CD4-positive, alpha-beta T cell treated with Interleukin-12 subunit alpha and Interleukin-12 subunit beta, for 1 hour (primary cell): Measurements from ENCODE around the gene SP5.
"Not testable (repeated sequence)": the region's sequence is repeated elsewhere in the genome, so short reads cannot be mapped to it uniquely, and the experiment has no call there.

Experiments used
- DNase-seq: peaks from one replicate; pipeline ENCODE4 v3.0.0-alpha.2; 2020

SP5 gene

DNA sequence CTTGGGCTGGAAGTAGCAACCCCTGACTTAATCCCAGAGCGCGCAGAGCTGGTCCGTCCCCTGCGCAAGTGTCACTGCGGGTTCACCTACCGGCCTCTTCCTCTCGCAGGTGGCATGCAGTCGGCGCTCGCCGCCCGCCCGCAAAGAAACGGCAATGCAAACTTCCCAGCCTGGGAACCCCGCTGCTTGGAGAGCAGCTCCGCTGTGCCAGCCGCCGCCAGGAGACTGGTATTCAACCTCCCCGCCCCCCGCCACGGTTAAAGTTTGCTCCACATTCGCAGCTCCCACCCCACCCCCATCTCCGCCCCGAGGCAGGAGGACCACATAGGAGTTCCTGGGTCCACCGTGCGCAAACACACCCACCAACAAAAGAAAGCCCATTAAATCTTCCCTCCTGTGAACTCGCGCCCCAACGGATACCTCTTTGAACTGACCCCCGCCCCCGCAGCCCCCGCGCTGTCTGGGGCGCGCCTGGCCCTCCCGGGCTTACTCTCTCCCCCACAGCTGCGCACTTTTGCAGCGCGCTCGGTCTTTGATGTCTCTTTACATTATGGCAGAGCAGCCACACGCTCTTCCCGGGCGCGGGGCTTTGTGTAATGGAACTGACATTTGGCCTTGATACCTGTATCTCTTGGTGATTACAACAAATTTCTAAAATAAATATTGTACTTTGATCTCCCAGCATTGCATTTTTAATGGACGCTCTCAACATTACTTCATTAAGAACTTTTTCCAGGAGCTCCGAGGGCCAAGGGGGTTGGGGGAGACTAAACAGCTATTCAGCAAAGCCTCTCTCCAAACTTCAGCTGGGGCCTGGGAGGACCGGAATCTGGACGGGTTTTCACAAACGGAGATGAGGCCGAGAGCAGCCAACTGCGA lies 3.1 kb upstream of the SP5 start:
- no peak for DNase-seq

DNA sequence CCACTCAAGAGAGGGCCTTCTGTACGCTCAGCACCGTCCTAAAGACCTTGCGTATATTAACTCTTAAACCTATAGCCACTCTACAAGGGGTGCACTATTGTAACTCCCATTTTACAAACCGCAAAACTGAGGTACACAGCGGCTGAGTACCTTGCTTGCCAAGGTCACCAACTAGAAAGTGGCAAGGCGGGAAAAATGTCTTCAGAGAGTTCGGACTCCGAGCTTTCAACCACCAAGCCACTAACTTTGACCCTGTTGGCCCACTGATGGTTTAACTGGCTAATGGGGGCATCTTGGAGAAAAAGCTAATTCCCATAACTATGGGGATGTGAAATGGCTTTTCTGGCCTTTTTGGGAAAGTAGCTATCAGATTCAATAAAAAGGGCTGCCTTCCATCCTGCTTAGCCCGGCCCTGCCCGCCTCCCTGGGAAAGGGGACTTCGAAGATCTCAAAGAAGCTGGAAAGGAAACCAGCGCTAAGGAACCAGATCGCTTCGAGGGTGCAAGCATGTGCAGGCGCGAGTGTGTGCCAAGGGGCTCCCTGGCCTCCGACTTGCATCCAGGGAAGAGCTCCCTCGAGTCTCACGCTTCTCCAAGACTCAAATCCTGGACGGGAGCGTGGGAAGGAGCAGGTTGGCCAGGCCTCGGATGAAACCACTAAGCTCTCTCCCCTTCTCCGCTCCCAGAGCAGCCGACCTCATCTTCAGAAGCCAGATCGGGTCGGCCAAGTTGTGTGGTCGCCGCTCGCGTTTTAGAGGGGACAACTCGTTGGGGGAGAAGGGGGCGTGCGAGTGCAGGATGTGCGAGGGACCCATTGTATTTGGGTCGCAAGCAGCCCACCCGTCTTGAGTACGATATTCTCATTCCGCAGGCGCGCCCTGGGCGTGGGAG lies 2.2 kb upstream of the SP5 start:
- DNase-seq, result no peak

DNA sequence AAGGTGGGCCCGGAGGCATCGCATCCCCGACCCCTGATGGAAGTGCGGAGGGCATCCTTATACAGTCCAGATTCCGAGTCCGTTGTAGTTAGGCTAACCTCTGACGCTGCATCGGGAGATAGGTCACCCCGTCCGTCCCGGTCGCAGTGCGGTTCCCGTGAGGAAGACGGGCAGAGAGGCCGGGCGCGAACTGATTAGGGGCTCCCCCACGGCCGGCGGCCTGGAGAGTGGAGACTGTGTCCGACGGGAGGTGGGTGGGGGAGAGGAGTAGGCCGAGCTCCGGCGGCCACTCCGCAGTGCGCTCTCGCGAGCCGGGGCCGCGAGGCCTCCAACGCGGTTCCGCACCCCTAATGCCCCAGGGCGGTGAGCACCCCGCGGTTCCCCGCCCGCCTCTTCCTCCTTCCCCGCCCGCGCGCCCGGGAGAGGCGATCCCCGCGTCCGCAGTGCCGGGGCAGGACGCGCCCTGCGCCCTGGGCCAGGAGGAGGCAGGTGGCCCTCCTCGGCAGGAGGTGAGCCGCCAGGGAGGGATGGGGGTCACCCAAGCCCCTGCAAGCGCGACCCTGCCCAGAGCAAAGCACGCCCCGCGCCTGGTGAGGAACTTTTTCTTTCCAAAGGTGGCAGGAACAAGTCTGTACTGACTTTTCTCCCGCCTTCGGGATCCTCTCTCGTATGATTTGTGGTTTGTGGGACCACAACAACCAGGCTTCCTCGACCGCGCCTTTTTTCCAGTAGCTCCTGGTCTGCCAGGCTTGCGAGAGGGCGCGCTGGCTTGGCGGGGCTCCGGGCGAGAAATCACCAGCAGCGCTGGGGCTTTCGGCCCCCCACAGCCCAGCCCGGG lies 1.4 kb upstream of the SP5 start:
- no peak for DNase-seq

DNA sequence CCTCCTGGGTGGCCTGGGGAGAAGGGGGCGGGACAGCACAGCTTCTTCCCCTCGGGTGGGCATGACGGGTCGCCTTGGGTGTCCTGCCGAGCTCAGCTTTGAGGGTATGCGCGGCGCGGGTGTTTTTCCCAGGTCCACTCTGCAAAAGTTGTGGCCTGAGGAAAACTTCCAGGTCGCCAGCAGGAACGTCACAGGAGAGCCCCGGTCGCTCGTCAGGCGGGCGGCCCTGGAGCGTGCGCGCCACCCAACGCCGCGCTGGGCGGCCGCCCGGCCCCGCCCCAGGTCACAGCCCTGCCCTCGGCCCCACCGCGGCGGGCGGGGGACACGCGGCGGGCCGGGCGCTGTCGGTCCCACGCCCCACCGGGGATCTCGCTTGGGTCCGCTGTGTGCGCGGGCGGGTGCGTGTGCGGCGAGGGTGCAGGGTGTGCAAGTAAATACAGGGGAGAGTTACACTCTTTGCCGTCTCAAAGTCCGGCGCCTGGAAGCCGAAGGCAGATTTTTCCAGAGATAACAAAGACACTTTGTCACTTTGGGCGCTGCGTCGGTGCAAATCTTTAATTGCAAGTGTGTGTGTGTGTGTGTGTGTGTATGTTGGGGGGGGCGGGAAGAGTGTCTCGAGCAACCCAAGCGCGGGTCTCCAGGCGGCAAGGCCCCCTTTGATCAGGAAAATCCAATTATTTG lies 616 bp upstream of the SP5 start:
- DNase-seq, result no peak

DNA sequence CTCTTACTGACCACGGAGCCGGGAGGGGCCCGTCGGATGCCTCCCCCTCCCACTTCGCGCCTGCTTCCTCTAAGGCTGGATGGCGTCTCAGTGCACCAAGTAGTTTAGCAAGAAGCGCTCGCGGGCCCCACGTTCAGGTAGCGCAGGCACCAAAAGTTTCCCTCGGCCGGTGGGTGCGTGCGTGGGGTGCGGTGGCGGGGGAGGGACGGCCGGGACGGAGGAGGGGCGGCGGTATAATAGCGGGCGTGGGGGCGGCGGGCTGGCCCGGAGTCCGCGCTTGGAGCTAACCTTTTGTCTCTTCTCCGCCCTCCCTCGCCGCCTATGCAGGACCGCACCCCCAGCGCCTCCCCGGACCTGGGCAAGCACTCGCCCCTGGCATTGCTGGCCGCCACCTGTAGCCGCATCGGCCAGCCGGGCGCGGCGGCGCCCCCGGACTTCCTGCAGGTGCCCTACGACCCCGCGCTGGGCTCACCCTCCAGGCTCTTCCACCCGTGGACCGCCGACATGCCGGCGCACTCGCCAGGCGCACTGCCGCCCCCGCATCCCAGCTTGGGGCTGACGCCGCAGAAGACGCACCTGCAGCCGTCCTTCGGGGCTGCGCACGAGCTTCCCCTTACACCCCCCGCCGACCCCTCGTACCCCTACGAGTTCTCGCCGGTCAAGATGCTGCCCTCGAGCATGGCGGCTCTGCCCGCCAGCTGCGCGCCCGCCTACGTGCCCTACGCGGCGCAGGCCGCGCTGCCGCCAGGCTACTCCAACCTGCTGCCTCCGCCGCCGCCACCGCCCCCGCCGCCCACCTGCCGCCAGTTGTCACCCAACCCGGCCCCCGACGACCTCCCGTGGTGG lies 1.0 kb downstream of the SP5 start:
- DNase-seq, result no peak

DNA sequence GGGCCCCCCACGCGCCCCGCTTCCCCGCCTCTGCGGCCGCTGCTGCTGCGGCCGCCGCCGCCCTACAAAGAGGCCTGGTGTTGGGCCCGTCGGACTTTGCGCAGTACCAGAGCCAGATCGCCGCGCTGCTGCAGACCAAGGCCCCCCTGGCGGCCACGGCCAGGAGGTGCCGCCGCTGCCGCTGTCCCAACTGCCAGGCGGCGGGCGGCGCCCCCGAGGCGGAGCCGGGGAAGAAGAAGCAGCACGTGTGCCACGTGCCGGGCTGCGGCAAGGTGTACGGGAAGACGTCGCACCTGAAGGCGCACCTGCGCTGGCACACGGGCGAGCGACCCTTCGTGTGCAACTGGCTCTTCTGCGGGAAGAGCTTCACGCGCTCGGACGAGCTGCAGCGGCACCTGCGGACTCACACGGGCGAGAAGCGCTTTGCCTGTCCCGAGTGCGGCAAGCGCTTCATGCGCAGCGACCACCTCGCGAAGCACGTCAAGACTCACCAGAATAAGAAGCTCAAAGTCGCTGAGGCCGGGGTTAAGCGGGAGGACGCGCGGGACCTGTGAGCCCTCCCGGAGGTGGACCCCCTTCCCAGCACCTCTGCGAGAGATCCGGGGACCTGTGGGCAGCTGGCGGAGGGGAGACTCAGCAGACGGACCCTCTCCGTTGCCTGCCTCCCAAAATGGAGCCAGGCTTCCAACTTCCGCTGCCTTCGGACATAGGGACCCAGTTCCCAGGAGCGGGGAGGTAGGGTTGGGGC lies 1.9 kb downstream of the SP5 start:
- no peak for DNase-seq

DNA sequence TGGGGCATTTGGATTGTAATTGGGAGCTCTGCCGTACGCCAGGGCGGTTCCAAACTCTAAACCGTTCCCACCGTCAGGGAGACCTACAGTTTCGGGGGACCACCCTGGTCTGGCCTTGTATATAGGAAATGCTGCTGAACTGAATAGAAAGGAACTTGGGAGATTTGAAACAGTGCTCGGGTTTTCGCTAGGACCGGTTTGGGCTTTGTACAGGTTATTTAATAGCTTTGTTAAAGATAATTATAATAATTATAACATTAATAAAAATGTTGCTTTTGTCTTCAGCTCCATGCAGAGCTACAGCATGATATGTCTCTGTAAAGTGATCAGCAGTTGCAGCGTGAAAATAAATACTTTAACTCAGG lies 2.4 kb downstream of the SP5 start:
- no peak for DNase-seq

DNA sequence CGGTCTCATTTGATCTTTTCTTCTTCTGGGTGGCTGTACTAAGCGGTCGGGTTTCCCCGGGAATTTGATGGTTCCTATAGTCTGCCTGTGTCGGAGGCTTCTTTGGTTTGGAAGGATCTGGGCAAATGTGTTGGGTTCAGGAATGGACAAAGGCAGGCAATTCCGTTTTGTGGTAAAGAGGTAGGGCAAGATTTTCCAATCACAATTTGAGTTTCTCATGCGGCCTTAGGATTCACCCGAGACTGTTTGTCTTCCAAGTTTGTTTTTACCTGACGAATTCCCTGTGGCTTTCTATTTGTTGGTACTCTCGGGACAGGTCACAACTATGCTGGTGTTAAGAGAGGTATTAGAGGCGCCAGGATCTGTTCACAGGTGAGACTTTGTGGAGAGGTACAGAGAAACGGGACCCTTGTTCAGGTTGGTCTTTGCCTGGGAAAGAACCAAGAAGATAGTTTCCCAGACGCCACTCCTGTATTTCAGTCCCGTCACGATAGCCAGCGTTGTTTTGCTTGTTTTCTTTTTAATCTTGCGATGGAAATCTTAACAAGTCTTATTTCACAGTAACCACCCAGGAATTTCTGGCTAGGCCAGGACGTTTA lies 3.0 kb downstream of the SP5 start:
- DNase-seq, result no peak

DNA sequence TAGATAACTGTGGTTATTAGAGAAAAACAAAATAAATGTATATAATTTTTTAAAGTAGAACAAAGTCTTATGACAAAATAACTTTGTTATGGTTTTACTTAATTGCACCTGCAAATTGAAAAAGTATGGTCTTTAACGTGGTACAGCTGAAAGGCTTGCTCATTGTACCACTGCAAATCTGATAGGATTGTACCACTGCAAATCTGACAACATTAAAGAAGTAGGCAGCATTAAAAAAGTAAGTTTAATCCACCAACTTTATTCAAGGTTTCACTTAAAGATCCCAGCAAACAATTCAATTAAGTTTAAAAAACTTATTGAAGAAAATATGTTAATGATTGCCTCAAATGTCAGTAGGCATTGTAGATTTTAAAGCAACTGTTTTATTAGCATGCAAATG lies 4.7 kb downstream of the SP5 start:
- DNase-seq, result no peak

DNA sequence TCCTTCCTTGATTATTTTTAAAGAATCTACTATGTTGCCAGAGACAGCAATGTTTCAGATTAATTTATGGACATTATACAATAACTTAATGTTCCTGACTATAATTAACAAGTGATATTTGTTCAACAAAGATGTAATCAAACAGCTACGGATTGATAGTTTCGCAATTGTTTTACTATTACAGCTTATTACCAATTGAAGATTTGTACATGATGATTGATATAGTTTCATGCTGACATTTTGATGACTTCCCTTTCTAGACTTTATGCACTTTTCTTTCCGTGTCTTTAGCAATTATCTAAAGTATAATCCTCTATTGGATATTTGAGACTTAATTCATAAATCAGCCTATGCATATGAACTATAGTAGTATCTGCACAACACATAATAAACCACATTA lies 6.5 kb downstream of the SP5 start:
- no peak for DNase-seq

DNA sequence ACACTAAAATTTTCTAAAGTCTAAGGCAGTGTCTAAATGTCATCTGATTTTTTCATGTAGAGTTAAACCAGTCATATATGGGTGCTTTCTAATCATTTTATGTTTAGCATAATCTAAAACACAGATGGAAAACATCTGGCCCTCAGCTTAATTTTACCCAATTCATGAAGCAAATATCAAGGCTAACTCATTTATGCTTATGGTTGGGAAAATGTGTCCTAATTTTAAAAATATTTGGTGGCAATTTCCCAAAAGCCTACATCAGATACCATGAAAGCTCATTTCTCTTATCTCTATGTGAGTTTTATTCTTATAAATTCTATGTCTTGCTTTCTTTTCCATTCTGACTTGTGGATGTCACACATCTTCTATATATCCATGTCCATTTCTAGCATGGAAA lies 7.2 kb downstream of the SP5 start:
- DNase-seq, result no peak

DNA sequence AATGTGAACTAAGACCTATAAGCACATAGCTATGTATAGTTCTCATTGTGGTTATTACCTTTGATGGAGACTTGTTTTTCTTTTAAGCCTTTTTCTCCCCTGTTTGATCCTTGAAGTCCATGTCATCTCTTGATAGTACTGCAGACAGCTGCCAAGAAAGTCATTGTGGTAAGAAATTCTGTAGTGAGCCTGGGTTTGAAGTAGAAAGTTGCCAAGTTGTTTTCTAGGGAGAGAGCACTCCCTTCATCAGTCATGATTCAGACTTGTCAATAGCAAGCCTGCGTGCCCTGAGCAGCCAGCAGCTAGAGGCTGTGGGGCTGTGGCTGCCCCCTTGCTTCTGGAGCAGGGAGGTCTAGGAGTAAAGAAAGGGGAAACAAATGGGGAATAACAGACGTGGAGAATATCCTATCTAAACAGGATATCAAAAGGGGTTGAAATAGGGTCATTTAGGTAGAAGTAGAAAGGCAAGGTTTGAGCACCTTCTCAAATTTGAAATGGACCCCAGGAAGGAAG lies 8.4 kb downstream of the SP5 start:
- DNase-seq, result no peak

DNA sequence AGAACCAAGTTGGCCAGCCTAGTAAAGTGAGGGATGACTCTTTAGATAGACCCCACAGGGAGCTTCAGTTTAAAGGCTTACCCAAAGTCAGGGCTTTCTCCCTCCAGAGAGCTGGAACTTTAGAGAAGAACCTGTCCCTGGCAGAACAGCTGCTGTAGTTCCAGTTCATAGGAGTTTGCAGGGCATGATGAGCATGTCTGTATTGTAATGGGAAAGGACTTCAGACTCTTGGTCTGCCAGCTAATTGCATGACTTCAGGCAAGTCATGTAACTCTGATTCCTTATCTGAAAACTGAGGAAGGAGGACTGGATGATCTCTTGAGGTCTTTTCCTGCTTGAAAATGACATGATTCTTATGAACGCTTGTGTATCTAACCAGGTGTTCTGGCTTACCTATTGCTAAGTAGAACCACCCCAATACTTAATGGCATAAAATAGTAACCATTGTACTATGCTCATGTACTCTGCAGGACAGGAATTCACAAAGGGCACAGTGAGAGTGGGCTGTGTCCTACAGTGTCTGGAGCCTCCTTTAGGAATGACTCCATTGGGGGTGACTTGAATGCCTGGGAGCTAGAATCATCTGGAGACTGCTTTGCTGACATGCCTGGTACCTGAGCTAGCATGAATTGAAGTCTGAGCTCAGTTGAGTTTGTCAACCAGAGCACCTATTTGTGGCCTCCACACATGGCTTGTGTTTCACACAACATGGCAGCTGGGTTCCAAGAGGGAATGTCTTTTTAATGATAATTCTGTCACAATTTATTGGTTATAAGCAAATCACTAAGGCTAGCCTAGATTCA lies 18.9 kb downstream of the SP5 start:
- DNase-seq, result no peak

DNA sequence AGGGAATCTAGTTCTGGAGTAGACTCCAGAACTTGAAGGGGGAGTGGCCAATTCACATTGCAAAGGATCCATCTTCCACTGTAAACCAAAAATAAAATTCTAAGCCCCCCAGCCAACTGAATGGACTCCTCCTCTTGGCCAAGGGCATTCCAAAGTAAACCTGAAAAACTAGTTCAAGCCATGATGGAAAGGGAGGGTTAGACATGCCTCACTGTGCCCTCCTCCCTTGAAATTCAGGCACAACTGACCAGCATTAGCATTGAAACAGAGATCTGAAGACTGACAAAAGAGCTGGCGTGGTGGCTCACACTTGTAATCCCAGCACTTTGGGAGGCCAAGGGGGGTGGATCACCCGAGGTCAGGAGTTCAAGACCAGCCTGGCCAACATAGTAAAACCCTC lies 19.5 kb downstream of the SP5 start:
- not testable (repeated sequence) for DNase-seq

DNA sequence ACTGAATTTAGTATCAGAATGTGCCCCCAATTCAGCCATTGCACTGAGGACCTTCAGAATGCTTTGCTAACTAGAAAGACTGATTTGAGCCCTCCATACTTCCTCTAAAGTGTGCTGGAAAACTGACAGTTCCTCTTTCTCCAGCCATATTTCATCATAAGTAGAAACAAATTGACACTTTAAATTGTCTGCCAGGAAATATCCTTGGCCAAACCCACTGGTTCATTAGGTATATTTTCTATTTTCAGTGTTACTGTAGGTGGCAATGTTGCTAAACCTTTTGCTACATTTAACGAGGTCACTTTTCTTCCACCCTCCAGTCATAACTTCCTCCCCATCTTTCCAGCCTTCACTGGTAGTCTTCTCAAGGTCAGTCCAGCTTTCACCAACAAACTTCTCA lies 21.5 kb downstream of the SP5 start:
- no peak for DNase-seq

DNA sequence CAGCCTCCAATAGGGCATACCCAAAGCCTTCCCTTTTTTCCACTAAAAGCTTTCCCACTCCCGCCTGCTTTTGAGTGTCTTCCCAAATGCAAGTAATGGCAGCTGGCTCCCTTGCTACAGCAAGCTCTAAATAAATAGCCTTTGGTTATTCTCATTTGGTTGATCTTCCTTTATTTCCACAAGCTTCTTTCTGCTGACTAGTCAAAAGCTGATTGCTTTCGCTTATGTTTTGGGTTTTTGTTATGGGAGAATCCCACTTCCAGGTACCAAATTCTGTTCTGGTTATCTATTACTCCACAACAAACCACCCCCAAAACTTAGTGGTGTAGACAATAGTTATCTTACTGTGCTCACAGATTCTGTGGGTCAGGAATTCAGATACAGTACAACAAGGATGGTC lies 22.3 kb downstream of the SP5 start:
- no peak for DNase-seq

DNA sequence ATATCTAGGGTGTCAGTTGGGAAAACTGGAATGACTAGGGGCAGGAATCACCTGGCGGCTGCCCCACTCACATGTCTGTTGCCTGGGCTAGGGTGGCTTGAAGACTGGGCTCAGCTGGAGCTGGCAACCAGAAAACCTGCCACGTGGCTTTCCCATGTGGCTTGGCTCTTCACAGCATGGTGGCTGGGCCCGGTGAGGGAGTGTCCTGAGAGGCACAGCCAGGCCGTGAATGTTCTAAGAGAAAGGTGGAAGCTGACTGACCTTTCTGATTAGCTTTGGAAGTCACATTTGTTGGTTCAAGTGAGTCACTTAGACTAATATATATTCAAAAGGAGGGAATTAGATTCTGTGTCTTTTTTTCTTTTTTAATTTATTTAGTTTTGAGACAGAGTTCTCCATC lies 22.7 kb downstream of the SP5 start:
- no peak for DNase-seq

DNA sequence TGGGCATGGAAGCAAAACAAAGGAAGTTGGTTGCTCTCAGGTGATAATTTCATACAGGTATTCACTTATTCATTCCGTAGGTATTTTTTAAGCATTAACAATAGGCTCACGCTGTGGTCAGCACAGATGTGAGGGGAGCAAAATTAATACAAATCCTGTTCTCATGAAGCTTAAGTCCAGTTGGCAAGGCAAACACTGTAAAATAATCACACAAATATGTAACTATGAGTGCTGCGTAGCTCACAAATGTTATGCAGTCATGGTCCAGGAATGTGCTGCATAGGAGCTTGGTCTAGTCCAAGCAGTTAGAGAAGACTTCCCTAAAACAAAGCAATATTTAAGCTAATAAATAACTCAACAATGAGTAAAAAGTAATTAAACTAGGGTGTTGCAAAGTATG lies 23.9 kb downstream of the SP5 start:
- DNase-seq, result no peak

DNA sequence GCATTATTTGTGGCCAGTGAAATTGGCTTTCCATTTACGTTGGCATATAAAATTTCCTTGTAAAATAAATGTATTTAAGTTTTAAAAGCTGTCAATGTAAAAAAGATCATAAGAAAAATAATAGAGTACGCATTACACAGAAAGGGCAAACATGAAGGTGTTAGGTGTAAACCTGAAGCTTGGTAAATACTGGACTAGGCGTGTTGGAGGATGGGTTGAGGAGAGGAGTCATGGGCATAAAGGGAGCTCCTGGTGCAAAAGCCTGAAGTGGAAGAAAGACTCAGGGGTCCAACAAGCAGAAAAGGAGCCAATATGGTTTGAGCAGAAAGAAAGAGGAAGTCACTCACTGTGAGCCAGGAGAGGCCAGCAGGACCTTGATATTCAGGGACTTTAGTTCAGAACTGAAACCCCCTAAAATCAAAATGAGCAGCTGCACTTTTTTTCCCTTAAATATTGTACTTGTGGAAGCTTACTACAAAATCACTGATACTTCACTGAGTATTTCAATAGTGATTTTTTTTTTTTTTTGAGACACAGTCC lies 24.4 kb downstream of the SP5 start:
- DNase-seq, result no peak
